Neural cell (in vitro differentiated cells): ENCODE results near the gene ILDR2.

Source experiments
- CTCF ChIP-seq: fragments of 450-650 bp; IDR thresholded peaks from 2 replicates; pipeline ENCODE4 v1.5.1; 2014; ENCODE audit warnings: antibody characterized with exemption, mild to moderate bottlenecking, moderate library complexity; ENCODE audit not compliant: poor library complexity, severe bottlenecking
- EP300 ChIP-seq: fragments of 450-650 bp; conservative IDR thresholded peaks from 2 replicates; pipeline ENCODE4 v1.6.1; 2014; ENCODE audit warnings: antibody characterized with exemption, mild to moderate bottlenecking, moderate library complexity; ENCODE audit not compliant: poor library complexity, severe bottlenecking
- EZH2 ChIP-seq: fragments of 200-600, 300-800 bp; shearing (Covaris generic), sonication (generic); IDR thresholded peaks from 2 replicates; pipeline ENCODE4 v1.6.1; 2014; ENCODE audit warnings: antibody characterized with exemption, low read length, borderline replicate concordance, mild to moderate bottlenecking; ENCODE audit not compliant: insufficient read depth, poor library complexity, severe bottlenecking
- MXI1 ChIP-seq: fragments of 450-650 bp; conservative IDR thresholded peaks from 2 replicates; pipeline ENCODE4 v1.6.1; 2014; ENCODE audit warnings: antibody characterized with exemption, mild to moderate bottlenecking; ENCODE audit not compliant: poor library complexity, severe bottlenecking
- POLR2AphosphoS5 ChIP-seq: IDR thresholded peaks from 2 replicates; pipeline ENCODE4 v1.6.1; 2012
- RAD21 ChIP-seq: fragments of 450-650 bp; conservative IDR thresholded peaks from 2 replicates; pipeline ENCODE4 v1.6.1; 2014; ENCODE audit warnings: antibody characterized with exemption, mild to moderate bottlenecking, moderate library complexity
- REST ChIP-seq: IDR thresholded peaks from 2 replicates; pipeline ENCODE4 v1.6.1; 2012; ENCODE audit warnings: borderline replicate concordance
- SMC3 ChIP-seq: fragments of 450-650 bp; conservative IDR thresholded peaks from 2 replicates; pipeline ENCODE4 v1.6.1; 2014; ENCODE audit warnings: antibody characterized with exemption, mild to moderate bottlenecking, moderate library complexity; ENCODE audit not compliant: poor library complexity
- TAF1 ChIP-seq: IDR thresholded peaks from 2 replicates; pipeline ENCODE4 v1.6.1; 2012; ENCODE audit warnings: low read depth

- TF ChIP-seq CTCF (no peak), TAF1 (no peak), POLR2AphosphoS5 (no peak), MXI1 (no peak), RAD21 (no peak), EZH2 (no peak), REST (no peak), SMC3 (no peak), EP300 (no peak)
These were observed 14.4 kb downstream of the ILDR2 start for GRCh38 chr1:166960858-166961474.
